Heart left ventricle (tissue), 13 donors: ENCODE measurements around the gene ENOX1.

Source experiments
- CTCF ChIP-seq, 12 donors: fragments of 200-600 bp; sonication (generic) in 4 of 12; IDR thresholded peaks; one replicate each; pipeline versions ENCODE4 v1.5.0 to v1.8.0; 2018 to 2022; ENCODE audit warnings: antibody characterized with exemption in 12 of 12, mild to moderate bottlenecking in 5 of 12
- POLR2A ChIP-seq, 2 donors: fragments of 450-650 bp; IDR thresholded peaks; one replicate each; pipeline ENCODE4 v1.6.1; 2017; ENCODE audit warnings: antibody characterized with exemption in 2 of 2, mild to moderate bottlenecking in 2 of 2, moderate library complexity in 2 of 2
- donor health status: ischemic (EF 13 %, LVEDD 7.1; RV severe dilation, severe dysfunction).
- donor health status: DM: no; HTN: yes; CAD: no.
- donor health status: DM: no; HTN: no; CAD: no.
- donor health status: ischemic (EF 25% LVEDD 6.9; RV normal size, moderate dysfunction).
- donor health status: ischemic (EF 25% LVEDD 5.7; RV mildly dilated, moderate dysfunction).
- donor health status: ischemic (EF 35%, LVEDD 5.7; RV mildly dilated, moderate dysfunction).
- donor health status: nonischemic (EF 11% LVEDD 7.7; RV severe dilation, severe dysfunction).
- donor health status: DM: yes; HTN: yes; CAD: no.
- donor health status: PGD.
- donor health status: ischemic (EF 29% LVEDD 5.4; RV normal size, mild dysfunction).
- donor health status: nonischemic (EF 23%, LVEDD 6.1; RV moderate dilation, normal function).

- TF ChIP-seq CTCF (IDR thresholded peaks at IDR 0.05) (no peak), POLR2A (IDR thresholded peaks at IDR 0.05) (no peak)
Observed at GRCh38 chr13:43763143-43763759, 23.5 kb downstream of the ENOX1 start.
